ENCODE results near the gene NRP2.

Gene NRP2

GRCh38 chr2:205686783-205687640 lies 4.7 kb downstream of the NRP2 start:
- no peak for DNase-seq (ENCODE audit: low read depth in 2 of 2)

GRCh38 chr2:205687641-205687956 lies 5.3 kb downstream of the NRP2 start:
- no peak for DNase-seq (ENCODE audit: low read depth in 2 of 2)

- DNase-seq (ENCODE audit: low read depth in 2 of 2): no peak
Observed at GRCh38 chr2:205688417-205689200, 6.3 kb downstream of the NRP2 start.

- no peak for DNase-seq (ENCODE audit: low read depth in 2 of 2)
Observed at GRCh38 chr2:205689820-205690219, 7.5 kb downstream of the NRP2 start.

- no peak for DNase-seq (ENCODE audit: low read depth in 2 of 2)
Observed at GRCh38 chr2:205692104-205692503, 9.8 kb downstream of the NRP2 start.

GRCh38 chr2:205694256-205694655 lies 12.0 kb downstream of the NRP2 start:
- DNase-seq (ENCODE audit: low read depth in 2 of 2): no peak

GRCh38 chr2:205695460-205695991 lies 13.2 kb downstream of the NRP2 start:
- no peak for DNase-seq (ENCODE audit: low read depth in 2 of 2)

GRCh38 chr2:205696331-205696926 lies 14.1 kb downstream of the NRP2 start:
- DNase-seq (ENCODE audit: low read depth in 2 of 2): no peak

- DNase-seq (ENCODE audit: low read depth in 2 of 2): no peak
Observed at GRCh38 chr2:205696927-205697441, 14.7 kb downstream of the NRP2 start.

- DNase-seq (ENCODE audit: low read depth in 2 of 2): no peak
Observed at GRCh38 chr2:205698286-205699268, 16.3 kb downstream of the NRP2 start.

GRCh38 chr2:205699515-205700289 lies 17.4 kb downstream of the NRP2 start:
- no peak for DNase-seq (ENCODE audit: low read depth in 2 of 2)

- DNase-seq (ENCODE audit: low read depth in 2 of 2): no peak
Observed at GRCh38 chr2:205700331-205701132, 18.2 kb downstream of the NRP2 start.

- no peak for DNase-seq (ENCODE audit: low read depth in 2 of 2)
Observed at GRCh38 chr2:205701509-205701908, 19.2 kb downstream of the NRP2 start.

- no peak for DNase-seq (ENCODE audit: low read depth in 2 of 2)
Observed at GRCh38 chr2:205702576-205702975, 20.3 kb downstream of the NRP2 start.

GRCh38 chr2:205703471-205704126 lies 21.3 kb downstream of the NRP2 start:
- DNase-seq (ENCODE audit: low read depth in 2 of 2): no peak

- no peak for DNase-seq (ENCODE audit: low read depth in 2 of 2)
Observed at GRCh38 chr2:205704127-205704741, 21.9 kb downstream of the NRP2 start.

GRCh38 chr2:205705511-205706349 lies 23.4 kb downstream of the NRP2 start:
- DNase-seq (ENCODE audit: low read depth in 2 of 2): no peak
